GM13976 (cell line): Measurements from ENCODE around the gene FRRS1L.

Experiments
- DNase-seq: peaks from one replicate; pipeline ENCODE4 v3.0.0; 2012; ENCODE audit warnings: low spot score
- CTCF ChIP-seq: IDR thresholded peaks from 2 replicates; pipeline ENCODE4 v1.5.1; 2012; ENCODE audit warnings: borderline replicate concordance, mild to moderate bottlenecking; ENCODE audit not compliant: insufficient read depth; ENCODE audit errors: extremely low read depth, missing control alignments, control extremely low read depth
- in situ Hi-C: fragments of 300-500 bp; cut with MboI; formaldehyde crosslinking; loops from one replicate; pipeline ENCODE4 v1.12.0; 2022; ENCODE audit warnings: low sequenced_read_pairs, mixed read lengths, inconsistent platforms; ENCODE audit not compliant: unreplicated experiment

The FRRS1L gene

GRCh38 chr9:109166771-109167601, at the start of gene FRRS1L:
TSS of gene FRRS1L (minus strand) at chr9:109167249. CDS start at chr9:109167138, 111 bp downstream.
- in situ Hi-C loops = no loop called here
- DNase-seq = no peak
- no peak for TF ChIP-seq CTCF

- in situ Hi-C loops = no loop called here
- DNase-seq = no peak
- no peak for TF ChIP-seq CTCF
These were observed 47.4 kb upstream of the FRRS1L start for GRCh38 chr9:109214414-109214813.

- in situ Hi-C loops = no loop called here
- DNase-seq = no peak
- TF ChIP-seq CTCF = no peak
These were observed 46.5 kb upstream of the FRRS1L start for GRCh38 chr9:109213285-109214121.

- no peak for TF ChIP-seq CTCF
- in situ Hi-C loops = no loop called here
- DNase-seq = no peak
These were observed 45.7 kb upstream of the FRRS1L start for GRCh38 chr9:109212768-109213167.

GRCh38 chr9:109206670-109207069, 39.6 kb upstream of the FRRS1L start:
- in situ Hi-C loops = no loop called here

GRCh38 chr9:109205526-109205925, 38.5 kb upstream of the FRRS1L start:
- no peak for TF ChIP-seq CTCF
- DNase-seq = no peak
- in situ Hi-C loops = no loop called here

More at GRCh38 chr9:109206670-109207069, 39.6 kb upstream of the FRRS1L start:
- no peak for TF ChIP-seq CTCF
- no peak for DNase-seq
